Gastroesophageal sphincter (tissue), 4 donors: ENCODE measurements around the gene CCR7. TPM values are rescaled to one million over a fixed set of nuclear protein-coding genes. Genes with fewer than 3 reads are reported as not detected.
"Not testable (repeated sequence)": the region's sequence is repeated elsewhere in the genome, so short reads cannot be mapped to it uniquely, and the experiment has no call there.

Experiments
- ATAC-seq: fragments of 150-250 bp; one replicate; pipeline ENCODE4 v1.9.1; 2016; ENCODE audit warnings: mild to moderate bottlenecking, moderate library complexity
- H3K27ac ChIP-seq, 4 donors: fragments of 200-600 bp; sonication (generic) in 3 of 4; 1 replicate in 3 of 4; 2 replicates in 1 of 4; pipeline ENCODE4 v1.5.1; 2016 to 2019
- H3K27me3 ChIP-seq: fragments of 200-600 bp; sonication (generic); one replicate; pipeline ENCODE4 v1.5.1; 2019
- H3K36me3 ChIP-seq, 2 donors: fragments of 200-600 bp; sonication (generic); one replicate each; pipeline ENCODE4 v1.5.1; 2019; ENCODE audit warnings: control low read depth in 1 of 2
- H3K4me1 ChIP-seq, 3 donors: fragments of 200-600 bp; sonication (generic); 1 replicate in 2 of 3; 2 replicates in 1 of 3; pipeline ENCODE4 v1.5.1; 2016 to 2019; ENCODE audit warnings: control low read depth in 2 of 3
- H3K4me3 ChIP-seq, 2 donors: fragments of 200-600 bp; sonication (generic); one replicate each; pipeline ENCODE4 v1.5.1; 2019; ENCODE audit warnings: mild to moderate bottlenecking in 1 of 2, moderate library complexity in 1 of 2
- H3K9me3 ChIP-seq, 3 donors: fragments of 200-600 bp; sonication (generic); one replicate each; pipeline ENCODE4 v1.5.1; 2017 to 2019; ENCODE audit warnings: control low read depth in 2 of 3
- CTCF ChIP-seq, 4 experiments: fragments of 200-600 bp in 2 of 4; fragments of 450-650 bp in 2 of 4; sonication (generic) in 1 of 4; IDR thresholded peaks; one replicate each; pipeline ENCODE4 v1.5.1; 2017 to 2019; ENCODE audit warnings: antibody characterized with exemption in 4 of 4, mild to moderate bottlenecking in 2 of 4, moderate library complexity in 2 of 4
- EP300 ChIP-seq: sonication (generic); formaldehyde crosslinking; IDR thresholded peaks from one replicate; pipeline ENCODE4 v1.6.1; 2017; ENCODE audit warnings: antibody characterized with exemption, mild to moderate bottlenecking
- POLR2A ChIP-seq, 2 donors: fragments of 450-650 bp; IDR thresholded peaks; one replicate each; pipeline ENCODE4 v1.6.1; 2017; ENCODE audit warnings: antibody characterized with exemption in 2 of 2, mild to moderate bottlenecking in 2 of 2, moderate library complexity in 1 of 2
- POLR2AphosphoS5 ChIP-seq: sonication (generic); formaldehyde crosslinking; IDR thresholded peaks from one replicate; pipeline ENCODE4 v1.6.1; 2017; ENCODE audit warnings: antibody characterized with exemption
- WGBS, 2 donors: methylation state at CpG; one replicate each; pipeline ENCODE4 v1.1.5; 2018; ENCODE audit warnings: low coverage in 1 of 2; 5-methylcytosine and 5-hydroxymethylcytosine counted together
- total RNA-seq, 4 donors: library from RNA; depleted of rRNA; stranded (reverse); fragments of >200 nt; gene quantifications; one replicate each; pipeline ENCODE4 v1.1.0, GENCODE V29; 2016

CCR7 gene
- total RNA-seq, 4 donors from 2014 or later, result 0.15 to 2.2 (median 0.35) TPM; not detected in 1

GRCh38 chr17:40547785-40548478, 17.3 kb downstream of the CCR7 start:
- TF ChIP-seq POLR2AphosphoS5, result no peak
- TF ChIP-seq CTCF (IDR thresholded peaks at IDR 0.05), result no peak
- TF ChIP-seq POLR2A (IDR thresholded peaks at IDR 0.05), result no peak
- TF ChIP-seq EP300, result no peak
- no peaks in the 10 kb centered on the region for H3K27me3 ChIP-seq
- no peaks in the 10 kb centered on the region for H3K36me3 ChIP-seq
- WGBS, 2 donors, result 58 to 67% methylated on average over 2 of the region's 2 CpGs
- ATAC-seq, result no peak
- peak overlapping the region in 3 of 4 donors; percentile 75 to 80 (median 79) for H3K27ac ChIP-seq
- peaks cover 0 to 71% (median 51%) of the 10 kb centered on the region in 3 donors for H3K4me1 ChIP-seq
- no peaks in the 10 kb centered on the region for H3K9me3 ChIP-seq
- no peak overlapping the region for H3K4me3 ChIP-seq

DNA sequence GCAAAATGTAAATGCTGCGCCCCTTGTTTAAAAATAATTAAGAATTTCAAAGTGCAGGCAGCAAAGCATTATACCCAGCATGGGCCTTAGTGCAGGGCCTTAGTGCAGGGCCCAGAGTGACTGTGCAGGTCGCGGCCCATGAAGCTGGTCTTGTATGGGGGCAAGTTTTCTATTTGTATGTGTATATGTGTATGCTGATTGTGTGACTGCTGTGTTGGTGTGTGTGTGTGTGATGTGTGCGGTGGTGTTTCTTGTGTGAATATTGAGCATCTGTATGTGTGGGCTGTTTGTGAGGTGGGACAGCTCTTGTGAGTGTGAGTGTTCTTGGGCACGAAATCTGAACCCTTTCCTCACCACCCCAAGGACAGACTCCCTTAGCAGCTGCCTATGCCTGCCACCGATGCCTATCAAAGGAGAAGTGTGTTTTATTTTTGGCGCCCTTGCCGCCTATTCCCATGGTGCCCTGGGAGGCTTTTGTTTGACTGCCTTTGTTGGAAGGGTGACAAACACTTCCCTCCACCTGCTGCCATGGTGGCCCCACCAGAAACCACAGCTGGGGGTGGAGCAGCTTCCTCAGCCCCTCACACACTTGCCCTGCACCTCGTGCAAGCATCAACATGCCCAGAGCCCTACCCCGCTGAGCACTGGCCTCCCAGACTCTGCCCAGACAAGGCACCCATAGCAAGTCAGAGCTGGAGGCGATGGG, 18.0 kb downstream of the CCR7 start:
- no peak for ATAC-seq
- TF ChIP-seq POLR2A (IDR thresholded peaks at IDR 0.05) (no peak), EP300 (no peak), POLR2AphosphoS5 (no peak), CTCF (IDR thresholded peaks at IDR 0.05) (no peak)
- WGBS, 2 donors, result 90% methylated on average over 4 of the region's 11 CpGs; no CpG with 5 or more reads in 1 of the 2 donors
- Histone ChIP-seq H3K4me1 (peaks cover 0 to 71% (median 52%) of the 10 kb centered on the region in 3 donors), H3K9me3 (no peaks in the 10 kb centered on the region), H3K27me3 (no peaks in the 10 kb centered on the region), H3K4me3 (no peak overlapping the region), H3K36me3 (no peaks in the 10 kb centered on the region), H3K27ac (peak overlapping the region in 3 of 4 donors; percentile 75 to 80 (median 79))

DNA sequence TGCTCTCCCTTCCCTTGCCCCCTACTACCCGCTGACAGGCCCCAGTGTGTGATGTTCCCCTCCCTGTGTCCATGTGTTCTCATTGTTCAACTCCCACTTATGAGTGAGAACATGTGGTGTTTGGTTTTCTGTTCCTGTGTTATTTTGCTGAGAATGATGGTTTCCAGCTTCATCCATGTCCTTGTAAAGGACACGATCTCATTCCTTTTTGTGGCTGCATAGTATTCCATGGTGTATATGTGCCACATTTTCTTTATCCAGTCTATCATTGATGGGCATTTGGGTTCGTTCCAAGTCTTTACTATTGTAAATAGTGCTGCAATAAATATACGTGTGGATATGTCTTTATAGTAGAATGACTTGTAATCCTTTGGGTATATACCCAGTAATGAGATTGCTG, 18.8 kb downstream of the CCR7 start:
- H3K4me3 ChIP-seq, H3K27me3 ChIP-seq, H3K27ac ChIP-seq, ATAC-seq, H3K9me3 ChIP-seq, H3K36me3 ChIP-seq: not testable (repeated sequence)
- WGBS, 2 donors, result 82 to 91% methylated on average over 3 to 4 of the region's 4 CpGs
- H3K4me1 ChIP-seq, result peaks cover 0 to 71% (median 54%) of the 10 kb centered on the region in 3 donors

GRCh38 chr17:40545660-40546059, 19.6 kb downstream of the CCR7 start:
- TF ChIP-seq CTCF (IDR thresholded peaks at IDR 0.05), result no peak
- Histone ChIP-seq H3K27me3 (no peaks in the 10 kb centered on the region), H3K27ac (no peak overlapping the region), H3K9me3 (no peaks in the 10 kb centered on the region), H3K4me1 (peaks cover 0 to 71% (median 61%) of the 10 kb centered on the region in 3 donors), H3K36me3 (no peaks in the 10 kb centered on the region), H3K4me3 (no peak overlapping the region)
- ATAC-seq, result no peak
- WGBS, 2 donors, result 94 to 95% methylated on average over 6 to 10 of the region's 11 CpGs

- no peaks in the 10 kb centered on the region for H3K9me3 ChIP-seq
- ATAC-seq, result peak; percentile 95
- H3K4me3 ChIP-seq, result no peak overlapping the region
- TF ChIP-seq POLR2A (IDR thresholded peaks at IDR 0.05) (no peak), EP300 (peak; percentile 45), POLR2AphosphoS5 (peak; percentile 95), CTCF (IDR thresholded peaks at IDR 0.05) (no peak)
- no peaks in the 10 kb centered on the region for H3K36me3 ChIP-seq
- 14 to 40% methylated on average over 1 to 10 of the region's 14 CpGs for WGBS, 2 donors
- H3K27me3 ChIP-seq, result no peaks in the 10 kb centered on the region
- H3K4me1 ChIP-seq, result peaks cover 0 to 68% (median 47%) of the 10 kb centered on the region in 3 donors
- peak overlapping the region; percentile 74 to 92 (median 88) for H3K27ac ChIP-seq
Measured at GRCh38 chr17:40542558-40543411, 22.5 kb downstream of the CCR7 start.
